NCI-H82 (cell line): ENCODE measurements around the gene RTCB.
"Not testable (repeated sequence)": the region's sequence is repeated elsewhere in the genome, so short reads cannot be mapped to it uniquely, and the experiment has no call there.

Source experiments
- DNase-seq: peaks from one replicate; lab custom pipeline; 2025; lab: John Stamatoyannopoulos, UW

The RTCB gene

GRCh38 chr22:32389685-32390084 lies 22.4 kb downstream of the RTCB start:
- peak; percentile 30 for DNase-seq

GRCh38 chr22:32385681-32386080 lies 26.4 kb downstream of the RTCB start:
- DNase-seq: no peak

GRCh38 chr22:32380991-32381390 lies 31.1 kb downstream of the RTCB start:
- no peak for DNase-seq

- DNase-seq: peak; percentile 73
Observed at GRCh38 chr22:32378707-32379272, 33.3 kb downstream of the RTCB start.

GRCh38 chr22:32376681-32377080 lies 35.4 kb downstream of the RTCB start:
- no peak for DNase-seq

- DNase-seq: no peak
Observed at GRCh38 chr22:32375678-32376450, 36.2 kb downstream of the RTCB start.

GRCh38 chr22:32364210-32364609 lies 47.8 kb downstream of the RTCB start:
- DNase-seq: peak; percentile 85

GRCh38 chr22:32361257-32361656 lies 50.8 kb downstream of the RTCB start:
- no peak for DNase-seq

GRCh38 chr22:32360096-32360495 lies 52.0 kb downstream of the RTCB start:
- not testable (repeated sequence) for DNase-seq

GRCh38 chr22:32357567-32357966 lies 54.5 kb downstream of the RTCB start, which contains the start of gene RFPL3:
RFPL3 (plus strand) TSS chr22:32357867; CDS start chr22:32358072, 205 bp downstream.
- DNase-seq: not testable (repeated sequence)

GRCh38 chr22:32355760-32356159 lies 56.3 kb downstream of the RTCB start:
- DNase-seq: peak; percentile 23

GRCh38 chr22:32354360-32355351 lies 57.4 kb downstream of the RTCB start:
- DNase-seq: no peak

GRCh38 chr22:32353840-32354239 lies 58.2 kb downstream of the RTCB start:
- no peak for DNase-seq

GRCh38 chr22:32353292-32353691 lies 58.8 kb downstream of the RTCB start:
- no peak for DNase-seq

- no peak for DNase-seq
Observed at GRCh38 chr22:32352681-32353080, 59.4 kb downstream of the RTCB start.

- not testable (repeated sequence) for DNase-seq
Observed at GRCh38 chr22:32351875-32352274, 60.2 kb downstream of the RTCB start.

GRCh38 chr22:32348031-32348611 lies 63.9 kb downstream of the RTCB start:
- no peak for DNase-seq

- DNase-seq: no peak
Observed at GRCh38 chr22:32343941-32344340, 68.1 kb downstream of the RTCB start.

- DNase-seq: no peak
Observed at GRCh38 chr22:32342977-32343376, 69.1 kb downstream of the RTCB start.

GRCh38 chr22:32341122-32341740 lies 70.8 kb downstream of the RTCB start:
- no peak for DNase-seq

GRCh38 chr22:32340411-32340810 lies 71.6 kb downstream of the RTCB start:
- DNase-seq: no peak
